Measurements from ENCODE around the gene CROCC2.

GRCh38 chr2:240864475-240864874 is 41.7 kb upstream of the CROCC2 start:
- TF ChIP-seq CTCF (IDR thresholded peaks at IDR 0.05), result no peak
- TF ChIP-seq POLR2A (IDR thresholded peaks at IDR 0.05), result no peak

Measured in heart left ventricle (tissue), 13 donors.